Endothelial cell of umbilical vein (primary cell): ENCODE measurements around the gene COL9A3. TPM values are rescaled to one million over a fixed set of nuclear protein-coding genes. Genes with fewer than 3 reads are reported as not detected.
A peak's percentile ranks its signal among the peaks of the same experiment; 100 is the strongest.

Experiments used
- BruUV-seq: library from RNA; stranded (reverse); fragments of 400-500 nt; replicated peaks from 2 replicates; lab custom pipeline; 2021; lab: Mats Ljungman, UMichigan
- CTCF ChIA-PET: fragments of 300-600, 350-600 bp; sonication (Branson Sonifier 250); formaldehyde crosslinking; loops from one replicate; lab custom pipeline; 2021; ENCODE audit warnings: antibody characterized with exemption, inconsistent platforms; lab: Charles Lee
- POLR2A ChIA-PET: fragments of 300-600, 350-600 bp; sonication (Branson Sonifier 250); formaldehyde crosslinking; loops from one replicate; lab custom pipeline; 2021; ENCODE audit warnings: antibody characterized with exemption, inconsistent platforms; lab: Charles Lee
- DNase-seq: peaks from one replicate; pipeline ENCODE4 v3.0.0-alpha.2; 2011; ENCODE audit warnings: low read depth, low spot score
- FAIRE-seq: peaks from 2 replicates; lab custom pipeline; 2011; peaks lifted over from hg19 to GRCh38; lab: Jason Lieb, UNC
- H2AFZ ChIP-seq: 2 replicates; pipeline ENCODE4 v1.6.0; 2012; ENCODE audit warnings: low read depth, low read length, control low read depth, inconsistent platforms
- H3K27ac ChIP-seq: 2 replicates; pipeline ENCODE4 v1.5.1; 2011; ENCODE audit warnings: low read depth, mild to moderate bottlenecking, control low read depth, low read length, moderate library complexity; ENCODE audit not compliant: insufficient read depth
- H3K27me3 ChIP-seq, 2 experiments: 2 replicates each; pipeline versions ENCODE4 v1.6.0 to v1.6.1; 2011; ENCODE audit warnings: low read length in 2 of 2, mixed read lengths in 1 of 2; ENCODE audit not compliant: control insufficient read depth in 2 of 2, insufficient read depth in 2 of 2
- H3K36me3 ChIP-seq, 2 experiments: 2 replicates in 1 of 2; 3 replicates in 1 of 2; pipeline ENCODE4 v1.5.1; 2011; ENCODE audit warnings: low read length in 2 of 2, mild to moderate bottlenecking in 1 of 2, moderate library complexity in 1 of 2; ENCODE audit not compliant: control insufficient read depth in 2 of 2, insufficient read depth in 2 of 2; ENCODE audit errors: extremely low read depth in 1 of 2
- H3K4me1 ChIP-seq: 3 replicates; pipeline ENCODE4 v1.5.1; 2011; ENCODE audit warnings: mild to moderate bottlenecking, low read length; ENCODE audit not compliant: control insufficient read depth, insufficient read depth; ENCODE audit errors: extremely low read depth
- H3K4me2 ChIP-seq: 2 replicates; pipeline ENCODE4 v1.6.1; 2011; ENCODE audit warnings: low read length, control low read depth, mixed read lengths; ENCODE audit not compliant: insufficient read depth
- H3K4me3 ChIP-seq, 3 experiments: fragments of 200-600 bp in 1 of 3; sonication (generic), shearing (Covaris generic) in 1 of 3; replicated peaks in 1 of 3; 2 replicates each; pipeline ENCODE4 v1.5.1; 2011 to 2016; ENCODE audit warnings: control low read depth in 3 of 3, low read length in 3 of 3, mild to moderate bottlenecking in 2 of 3, inconsistent platforms in 1 of 3, low read depth in 1 of 3, moderate library complexity in 1 of 3; ENCODE audit not compliant: insufficient read depth in 1 of 3
- H3K79me2 ChIP-seq: 2 replicates; pipeline ENCODE4 v1.6.0; 2012; ENCODE audit warnings: low read length, inconsistent platforms; ENCODE audit not compliant: control insufficient read depth, insufficient read depth
- H3K9ac ChIP-seq: replicated peaks from 2 replicates; pipeline ENCODE3; 2011; ENCODE audit warnings: low read length, control low read depth; ENCODE audit not compliant: insufficient read depth; ENCODE audit errors: extremely low read depth
- H3K9me1 ChIP-seq: replicated peaks from 3 replicates; pipeline ENCODE4 v1.6.0; 2011; ENCODE audit warnings: mild to moderate bottlenecking, low read length; ENCODE audit not compliant: control insufficient read depth, insufficient read depth; ENCODE audit errors: extremely low read depth
- H3K9me3 ChIP-seq: replicated peaks from 2 replicates; pipeline ENCODE4 v1.5.1; 2012; ENCODE audit warnings: low read length, inconsistent platforms; ENCODE audit not compliant: control insufficient read depth, insufficient read depth
- H4K20me1 ChIP-seq: replicated peaks from 2 replicates; pipeline ENCODE3; 2011; ENCODE audit warnings: mild to moderate bottlenecking, low read length; ENCODE audit not compliant: control insufficient read depth, insufficient read depth; ENCODE audit errors: extremely low read depth
- EZH2 ChIP-seq: IDR thresholded peaks from 2 replicates; pipeline ENCODE4 v1.6.1; 2012; ENCODE audit warnings: borderline replicate concordance, low read depth, mild to moderate bottlenecking, moderate library complexity, low read length, inconsistent platforms; ENCODE audit not compliant: severe bottlenecking
- FOS ChIP-seq: IDR thresholded peaks from 2 replicates; pipeline ENCODE4 v1.6.1; 2011; ENCODE audit warnings: mild to moderate bottlenecking, low read length, moderate library complexity, borderline replicate concordance; ENCODE audit not compliant: insufficient read depth
- GATA2 ChIP-seq: IDR thresholded peaks from 2 replicates; pipeline ENCODE4 v1.7.0; 2011; ENCODE audit warnings: low read depth, mild to moderate bottlenecking, moderate library complexity, mixed read lengths, low read length; ENCODE audit not compliant: insufficient read length, insufficient read depth
- JUN ChIP-seq: IDR thresholded peaks from 2 replicates; pipeline ENCODE4 v1.6.1; 2011; ENCODE audit warnings: borderline replicate concordance, low read depth; ENCODE audit not compliant: insufficient read length, insufficient read depth
- MYC ChIP-seq: IDR thresholded peaks from one replicate; pipeline ENCODE4 v1.6.1; 2011; ENCODE audit warnings: mild to moderate bottlenecking, low read depth, low read length
- POLR2A ChIP-seq: IDR thresholded peaks from 2 replicates; pipeline ENCODE4 v1.6.1; 2012; ENCODE audit warnings: low read depth, mild to moderate bottlenecking, control low read depth, low read length
- POLR2AphosphoS5 ChIP-seq: IDR thresholded peaks from 2 replicates; pipeline ENCODE4 v1.6.1; 2012; ENCODE audit warnings: low read depth, mild to moderate bottlenecking, control low read depth, low read length, moderate library complexity; ENCODE audit not compliant: insufficient read depth
- dilution Hi-C: fragments of 300-500 bp; cut with MboI; formaldehyde crosslinking; loops from one replicate; pipeline ENCODE4 v1.15.0; 2019; ENCODE audit warnings: low sequenced_read_pairs; ENCODE audit not compliant: extremely low pct_ligation_motif_present
- intact Hi-C: fragments of 100-400 bp; cut with micrococcal nuclease; formaldehyde crosslinking; loops from one replicate; pipeline ENCODE4 v1.10.0; 2022
- polyA plus RNA-seq, 4 experiments: library from polyadenylated mRNA; depleted of rRNA in 3 of 4; stranded (reverse) in 3 of 4; unstranded in 1 of 4; fragments of >200 nt; gene quantifications; 2 replicates each; pipeline versions ENCODE4 v1.2.1 to v1.2.3, GENCODE V29; 2011 to 2012; ENCODE audit warnings: missing spikeins in 1 of 4
- total RNA-seq: library from RNA; stranded (reverse); gene quantifications from 2 replicates; pipeline ENCODE4 v1.2.3, GENCODE V29; 2021
- TF ChIP-seq, protein P1 (sequence below): IDR thresholded peaks from 2 replicates; pipeline ENCODE4 v1.6.1; 2011; ENCODE audit not compliant: insufficient read depth, insufficient read length
- TF ChIP-seq, protein P2 (sequence below), 2 donors: IDR thresholded peaks; 1 replicate in 1 of 2; 2 replicates in 1 of 2; pipeline ENCODE4 v1.5.1; 2011; ENCODE audit warnings: low read length in 2 of 2, mild to moderate bottlenecking in 2 of 2, moderate library complexity in 2 of 2, control low read depth in 1 of 2, inconsistent platforms in 1 of 2, low read depth in 1 of 2; ENCODE audit not compliant: insufficient read depth in 1 of 2; ENCODE audit errors: extremely low read depth in 1 of 2

The COL9A3 gene
- total and polyA plus RNA-seq, 2 donors (not counting 3 experiments of a cell fraction or from before 2014, with no cell fraction given) = 0.46 to 0.60 TPM

DNA sequence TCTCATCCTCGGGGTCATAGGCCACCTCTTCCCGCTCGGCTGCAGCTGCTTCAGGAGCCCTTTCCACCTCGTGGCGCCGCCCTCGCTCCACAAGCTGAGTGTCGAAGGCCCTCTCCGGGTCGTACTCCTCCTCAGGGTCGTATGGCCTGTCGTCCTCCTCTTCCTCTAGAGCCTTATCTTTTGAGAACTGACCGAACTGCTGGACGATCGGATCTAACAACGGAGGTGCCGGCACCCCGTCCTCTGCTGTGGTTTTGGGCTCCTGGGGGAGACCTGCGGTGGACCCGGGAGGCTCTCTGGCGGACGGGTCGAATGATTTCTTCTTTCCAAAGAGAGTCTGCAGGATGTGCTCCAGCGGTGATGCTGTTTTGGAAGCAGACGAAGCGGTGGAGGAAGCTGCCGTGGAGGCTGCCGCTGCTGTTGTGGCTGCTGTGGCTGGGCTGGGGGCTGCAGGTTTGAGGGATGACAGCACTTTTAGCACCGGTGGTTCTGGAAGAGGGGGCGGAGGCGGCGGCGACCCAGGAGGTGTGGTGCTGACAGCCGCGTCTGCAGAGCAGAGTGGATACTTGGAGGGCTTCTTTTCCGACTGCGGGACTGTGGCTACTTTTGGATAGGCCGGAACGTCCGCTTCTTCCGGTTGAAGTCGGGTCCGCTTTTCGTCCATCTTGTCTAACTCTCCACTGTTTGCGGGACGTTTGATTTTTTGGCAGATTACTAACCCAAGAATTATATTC lies 65.0 kb downstream of the COL9A3 start:
- CTCF ChIA-PET = no interaction called here
- H3K27me3 ChIP-seq = peaks cover 0 to 3% of the 10 kb centered on the region in 2 experiments

More for the DNA sequence above, 65.0 kb downstream of the COL9A3 start:
- Histone ChIP-seq H3K27ac (no peak overlapping the region), H3K9me3 (no peaks in the 10 kb centered on the region), H3K4me3 (no peak overlapping the region), H3K4me2 (no peak overlapping the region), H3K79me2 (no peaks in the 10 kb centered on the region), H4K20me1 (no peaks in the 10 kb centered on the region), H2AFZ (no peak overlapping the region), H3K4me1 (peaks cover 5% of the 10 kb centered on the region), H3K36me3 (peaks cover 0 to 16% of the 10 kb centered on the region in 2 experiments), H3K9ac (no peak overlapping the region), H3K9me1 (no peaks in the 10 kb centered on the region)
- FAIRE-seq = no peak
- dilution Hi-C loops (no loop called here), intact Hi-C loops (no loop called here)
- TF ChIP-seq EZH2 (no peak), FOS (no peak), JUN (no peak), GATA2 (no peak), MYC (no peak), POLR2A (no peak), POLR2AphosphoS5 (no peak)
- TF ChIP-seq, protein P1, sequence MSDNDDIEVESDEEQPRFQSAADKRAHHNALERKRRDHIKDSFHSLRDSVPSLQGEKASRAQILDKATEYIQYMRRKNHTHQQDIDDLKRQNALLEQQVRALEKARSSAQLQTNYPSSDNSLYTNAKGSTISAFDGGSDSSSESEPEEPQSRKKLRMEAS = no peak
- TF ChIP-seq, protein P2, sequence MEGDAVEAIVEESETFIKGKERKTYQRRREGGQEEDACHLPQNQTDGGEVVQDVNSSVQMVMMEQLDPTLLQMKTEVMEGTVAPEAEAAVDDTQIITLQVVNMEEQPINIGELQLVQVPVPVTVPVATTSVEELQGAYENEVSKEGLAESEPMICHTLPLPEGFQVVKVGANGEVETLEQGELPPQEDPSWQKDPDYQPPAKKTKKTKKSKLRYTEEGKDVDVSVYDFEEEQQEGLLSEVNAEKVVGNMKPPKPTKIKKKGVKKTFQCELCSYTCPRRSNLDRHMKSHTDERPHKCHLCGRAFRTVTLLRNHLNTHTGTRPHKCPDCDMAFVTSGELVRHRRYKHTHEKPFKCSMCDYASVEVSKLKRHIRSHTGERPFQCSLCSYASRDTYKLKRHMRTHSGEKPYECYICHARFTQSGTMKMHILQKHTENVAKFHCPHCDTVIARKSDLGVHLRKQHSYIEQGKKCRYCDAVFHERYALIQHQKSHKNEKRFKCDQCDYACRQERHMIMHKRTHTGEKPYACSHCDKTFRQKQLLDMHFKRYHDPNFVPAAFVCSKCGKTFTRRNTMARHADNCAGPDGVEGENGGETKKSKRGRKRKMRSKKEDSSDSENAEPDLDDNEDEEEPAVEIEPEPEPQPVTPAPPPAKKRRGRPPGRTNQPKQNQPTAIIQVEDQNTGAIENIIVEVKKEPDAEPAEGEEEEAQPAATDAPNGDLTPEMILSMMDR (IDR thresholded peaks at IDR 0.05; ENCODE audit: extremely low read depth in 1 of 2, insufficient read depth in 1 of 2, low read depth in 1 of 2, low read length in 2 of 2) = no peak
- TSS peak; percentile 6 for BruUV-seq
- POLR2A ChIA-PET = no interaction called here
- no peak for DNase-seq
